ENCODE measurements around the gene SNRPF.

The SNRPF gene

GRCh38 chr12:95859344-95859816 is 628 bp downstream of the SNRPF start:
- no peak for DNase-seq (ENCODE audit: low read depth in 2 of 2)

- no peak for DNase-seq (ENCODE audit: low read depth in 2 of 2)
Observed at GRCh38 chr12:95859947-95860850, 1.4 kb downstream of the SNRPF start.

- DNase-seq (ENCODE audit: low read depth in 2 of 2), result no peak
Observed at GRCh38 chr12:95862038-95862437, 3.3 kb downstream of the SNRPF start.

GRCh38 chr12:95863337-95863736 is 4.6 kb downstream of the SNRPF start:
- DNase-seq (ENCODE audit: low read depth in 2 of 2), result no peak

GRCh38 chr12:95870897-95871296 is 12.1 kb downstream of the SNRPF start:
- DNase-seq (ENCODE audit: low read depth in 2 of 2), result no peak

- DNase-seq (ENCODE audit: low read depth in 2 of 2), result no peak
Observed at GRCh38 chr12:95874452-95874851, 15.7 kb downstream of the SNRPF start.

GRCh38 chr12:95877622-95878021 is 18.9 kb downstream of the SNRPF start:
- no peak for DNase-seq (ENCODE audit: low read depth in 2 of 2)

- no peak for DNase-seq (ENCODE audit: low read depth in 2 of 2)
Observed at GRCh38 chr12:95880895-95881294, 22.1 kb downstream of the SNRPF start.

- DNase-seq (ENCODE audit: low read depth in 2 of 2), result no peak
Observed at GRCh38 chr12:95881331-95881955, 22.7 kb downstream of the SNRPF start.

GRCh38 chr12:95882080-95882479 is 23.3 kb downstream of the SNRPF start:
- no peak for DNase-seq (ENCODE audit: low read depth in 2 of 2)

- DNase-seq (ENCODE audit: low read depth in 2 of 2), result no peak
Observed at GRCh38 chr12:95882873-95883272, 24.1 kb downstream of the SNRPF start.

GRCh38 chr12:95884998-95885397 is 26.2 kb downstream of the SNRPF start:
- no peak for DNase-seq (ENCODE audit: low read depth in 2 of 2)

- DNase-seq (ENCODE audit: low read depth in 2 of 2), result no peak
Observed at GRCh38 chr12:95887311-95887710, 28.6 kb downstream of the SNRPF start.

- no peak for DNase-seq (ENCODE audit: low read depth in 2 of 2)
Observed at GRCh38 chr12:95890958-95891357, 32.2 kb downstream of the SNRPF start.

GRCh38 chr12:95896846-95897245 is 38.1 kb downstream of the SNRPF start:
- no peak for DNase-seq (ENCODE audit: low read depth in 2 of 2)

- no peak for DNase-seq (ENCODE audit: low read depth in 2 of 2)
Observed at GRCh38 chr12:95898081-95898480, 39.3 kb downstream of the SNRPF start.

- DNase-seq (ENCODE audit: low read depth in 2 of 2), result no peak
Observed at GRCh38 chr12:95908573-95908972, 49.8 kb downstream of the SNRPF start.

- no peak for DNase-seq (ENCODE audit: low read depth in 2 of 2)
Observed at GRCh38 chr12:95909871-95910270, 51.1 kb downstream of the SNRPF start.

All from stimulated activated CD8-positive, alpha-beta memory T cell treated with anti-CD3 and anti-CD28 coated beads, Interleukin-7, amount 100 ng/mL, for 1 hour (primary cell).